ENCODE results near the gene GM2A. TPM values are rescaled to one million over a fixed set of nuclear protein-coding genes. Genes with fewer than 3 reads are reported as not detected.

The GM2A gene
- total and polyA plus RNA-seq, 2 of the 13 experiments (the other 11 are each of a cell fraction or from before 2014, with no cell fraction given), result 14.6 to 29.6 TPM

DNA sequence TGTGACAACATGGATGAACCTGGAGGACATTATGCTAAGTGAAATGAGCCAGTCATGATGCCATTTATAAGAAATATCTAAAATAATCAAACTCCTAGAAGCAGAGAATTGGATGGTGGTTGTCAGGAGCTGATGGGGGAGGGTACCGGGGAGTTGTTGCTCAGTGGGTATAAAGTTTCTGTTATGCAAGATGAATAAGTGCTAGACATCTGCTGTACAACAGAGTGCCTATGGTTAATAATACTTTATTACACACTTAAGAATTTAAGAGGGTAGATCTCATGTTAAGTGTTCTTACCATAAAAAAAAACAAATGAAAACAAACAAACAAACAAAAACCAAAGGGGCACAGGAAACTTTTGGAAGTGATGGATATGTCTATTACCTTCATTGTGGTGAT is 16.1 kb upstream of the GM2A start:
- POLR2A ChIA-PET, result interaction anchor here (1.3 kb wide), 1 partner anchor 13 kb away, joined by 3 read pairs; the partner anchor contains the start of gene CCDC69
- Histone ChIP-seq H3K4me3 (replicated peaks in 1 of 3; ENCODE audit: insufficient read depth in 1 of 3, low read depth in 2 of 3, low read length in 3 of 3) (no peak overlapping the region), H2AFZ (ENCODE audit: low read length) (no peak overlapping the region), H3K36me3 (replicated peaks in 1 of 2; ENCODE audit: control insufficient read depth in 1 of 2, insufficient read depth in 2 of 2, low read length in 2 of 2) (no peaks in the 10 kb centered on the region), H3K9ac (ENCODE audit: insufficient read depth, low read depth, low read length) (no peak overlapping the region), H3K9me3 (ENCODE audit: low read length) (no peaks in the 10 kb centered on the region), H3K79me2 (ENCODE audit: insufficient read depth, low read length) (no peaks in the 10 kb centered on the region), H3K4me1 (ENCODE audit: insufficient read depth, low read length) (peaks cover 58% of the 10 kb centered on the region), H4K20me1 (ENCODE audit: insufficient read depth, low read length) (no peaks in the 10 kb centered on the region), H3K27me3 (ENCODE audit: control insufficient read depth in 1 of 2, insufficient read depth in 2 of 2, low read length in 2 of 2) (peaks cover 2 to 14% of the 10 kb centered on the region in 2 experiments; a peak in 1 of 5 replicates), H3K27ac (ENCODE audit: extremely low read length, insufficient read depth, low read length) (no peak overlapping the region), H3K4me2 (ENCODE audit: low read depth, low read length) (no peak overlapping the region)
- BruUV-seq (replicated peaks), result no TSS peak
- 40% methylated on average over 1 of the region's 1 CpG for WGBS (ENCODE audit: low lambda C conversion rate)
- in situ Hi-C loops (cut with HindIII; ENCODE audit: extremely low pct_ligation_motif_present, low pct_unique_long_range_greater_than_20kb) (loop anchor here (10.0 kb wide), 1 partner anchor 112 kb away; no protein-coding TSS in a partner anchor), intact Hi-C loops (cut with micrococcal nuclease; ENCODE audit: unreplicated experiment) (no loop called here)
- TF ChIP-seq PAWR (CRISPR knock-in tag; IDR thresholded peaks at IDR 0.05; ENCODE audit: borderline replicate concordance) (no peak), ZBTB8A (CRISPR knock-in tag; IDR thresholded peaks at IDR 0.05; ENCODE audit: borderline replicate concordance, low read depth) (no peak), ZNF143 (CRISPR knock-in tag; IDR thresholded peaks at IDR 0.05) (no peak), HMGA1 (CRISPR knock-in tag; conservative IDR thresholded peaks at IDR 0.05) (no peak), SOX6 (IDR thresholded peaks at IDR 0.05) (no peak), SOX6 (CRISPR knock-in tag; IDR thresholded peaks at IDR 0.05) (no peak), U2AF2 (IDR thresholded peaks at IDR 0.05; ENCODE audit: low read depth, low read length) (no peak), KLF11 (CRISPR knock-in tag; IDR thresholded peaks at IDR 0.05) (no peak), ZNF337 (CRISPR knock-in tag; IDR thresholded peaks at IDR 0.05; ENCODE audit: borderline replicate concordance, low read depth) (no peak), MXD4 (CRISPR knock-in tag; IDR thresholded peaks at IDR 0.05) (no peak)
- TF ChIP-seq, protein P1, sequence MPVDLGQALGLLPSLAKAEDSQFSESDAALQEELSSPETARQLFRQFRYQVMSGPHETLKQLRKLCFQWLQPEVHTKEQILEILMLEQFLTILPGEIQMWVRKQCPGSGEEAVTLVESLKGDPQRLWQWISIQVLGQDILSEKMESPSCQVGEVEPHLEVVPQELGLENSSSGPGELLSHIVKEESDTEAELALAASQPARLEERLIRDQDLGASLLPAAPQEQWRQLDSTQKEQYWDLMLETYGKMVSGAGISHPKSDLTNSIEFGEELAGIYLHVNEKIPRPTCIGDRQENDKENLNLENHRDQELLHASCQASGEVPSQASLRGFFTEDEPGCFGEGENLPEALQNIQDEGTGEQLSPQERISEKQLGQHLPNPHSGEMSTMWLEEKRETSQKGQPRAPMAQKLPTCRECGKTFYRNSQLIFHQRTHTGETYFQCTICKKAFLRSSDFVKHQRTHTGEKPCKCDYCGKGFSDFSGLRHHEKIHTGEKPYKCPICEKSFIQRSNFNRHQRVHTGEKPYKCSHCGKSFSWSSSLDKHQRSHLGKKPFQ (CRISPR knock-in tag; IDR thresholded peaks at IDR 0.05; ENCODE audit: insufficient replicate concordance), result no peak
- no peak for ATAC-seq
- no peak for DNase-seq (ENCODE audit: low spot score)
- no peak for FAIRE-seq
- CTCF ChIA-PET (ENCODE audit: low intra/inter-chr PET ratio, low total read pairs), result no interaction called here
